Mesendoderm (in vitro differentiated cells): ENCODE measurements around the gene GPR42.

Experiments used
- DNase-seq: peaks from one replicate; pipeline ENCODE4 v3.0.0; 2013
- H2AK5ac ChIP-seq: 2 replicates; pipeline ENCODE4 v1.6.1; 2013; ENCODE audit warnings: low read length, inconsistent platforms
- H2BK120ac ChIP-seq: 2 replicates; pipeline ENCODE4 v1.6.1; 2013; ENCODE audit warnings: low read depth, mild to moderate bottlenecking, low read length, moderate library complexity, mixed read lengths
- H2BK15ac ChIP-seq: replicated peaks from 2 replicates; pipeline ENCODE4 v1.6.1; 2013; ENCODE audit warnings: low read depth, mild to moderate bottlenecking, moderate library complexity
- H2BK5ac ChIP-seq: 2 replicates; pipeline ENCODE4 v1.6.1; 2013; ENCODE audit warnings: low read length, inconsistent platforms
- H3K18ac ChIP-seq: 2 replicates; pipeline ENCODE4 v1.6.1; 2013; ENCODE audit warnings: mild to moderate bottlenecking, low read length, mixed read lengths
- H3K23ac ChIP-seq: one replicate; pipeline ENCODE4 v1.6.1; 2013; ENCODE audit warnings: low read length
- H3K27ac ChIP-seq: 2 replicates; pipeline ENCODE4 v1.5.1; 2013; ENCODE audit warnings: low read depth, mild to moderate bottlenecking, inconsistent platforms, low read length, moderate library complexity
- H3K27me3 ChIP-seq: 2 replicates; pipeline ENCODE4 v1.6.1; 2013; ENCODE audit warnings: low read length, control low read depth, mild to moderate bottlenecking, inconsistent platforms; ENCODE audit not compliant: insufficient read depth, poor library complexity
- H3K36me3 ChIP-seq: 2 replicates; pipeline ENCODE4 v1.6.1; 2013; ENCODE audit warnings: low read length, inconsistent platforms; ENCODE audit not compliant: control insufficient read depth, insufficient read depth
- H3K4ac ChIP-seq: one replicate; pipeline ENCODE4 v1.6.1; 2013; ENCODE audit warnings: low read depth, mild to moderate bottlenecking, low read length, moderate library complexity
- H3K4me1 ChIP-seq: 2 replicates; pipeline ENCODE4 v1.6.1; 2013; ENCODE audit warnings: low read depth, low read length, inconsistent platforms; ENCODE audit not compliant: control insufficient read depth
- H3K4me2 ChIP-seq: 2 replicates; pipeline ENCODE4 v1.6.1; 2013; ENCODE audit warnings: low read length
- H3K4me3 ChIP-seq: 2 replicates; pipeline ENCODE4 v1.5.1; 2013; ENCODE audit warnings: mild to moderate bottlenecking, low read length
- H3K56ac ChIP-seq: one replicate; pipeline ENCODE4 v1.6.1; 2013; ENCODE audit warnings: low read length
- H3K79me1 ChIP-seq: 2 replicates; pipeline ENCODE4 v1.6.1; 2013; ENCODE audit warnings: low read length, inconsistent platforms
- H3K79me2 ChIP-seq: 2 replicates; pipeline ENCODE4 v1.6.1; 2013; ENCODE audit warnings: mild to moderate bottlenecking, low read length; ENCODE audit not compliant: control insufficient read depth, insufficient read depth
- H3K9ac ChIP-seq: 2 replicates; pipeline ENCODE4 v1.6.1; 2013; ENCODE audit warnings: low read length, inconsistent platforms
- H4K5ac ChIP-seq: one replicate; pipeline ENCODE4 v1.6.1; 2013; ENCODE audit warnings: low read length
- H4K8ac ChIP-seq: one replicate; pipeline ENCODE4 v1.6.1; 2013; ENCODE audit warnings: low read depth, mild to moderate bottlenecking, control low read depth, low read length, moderate library complexity
- WGBS: extraction: QIAGEN DNeasy Blood & Tissue Kit; methylation state at CpG from one replicate; pipeline ENCODE4 v1.1.7; 2013; ENCODE audit warnings: low lambda C conversion rate, missing lambda C conversion rate; ENCODE audit not compliant: insufficient coverage; ENCODE audit errors: extremely low coverage; 5-methylcytosine and 5-hydroxymethylcytosine counted together

Gene GPR42

DNA sequence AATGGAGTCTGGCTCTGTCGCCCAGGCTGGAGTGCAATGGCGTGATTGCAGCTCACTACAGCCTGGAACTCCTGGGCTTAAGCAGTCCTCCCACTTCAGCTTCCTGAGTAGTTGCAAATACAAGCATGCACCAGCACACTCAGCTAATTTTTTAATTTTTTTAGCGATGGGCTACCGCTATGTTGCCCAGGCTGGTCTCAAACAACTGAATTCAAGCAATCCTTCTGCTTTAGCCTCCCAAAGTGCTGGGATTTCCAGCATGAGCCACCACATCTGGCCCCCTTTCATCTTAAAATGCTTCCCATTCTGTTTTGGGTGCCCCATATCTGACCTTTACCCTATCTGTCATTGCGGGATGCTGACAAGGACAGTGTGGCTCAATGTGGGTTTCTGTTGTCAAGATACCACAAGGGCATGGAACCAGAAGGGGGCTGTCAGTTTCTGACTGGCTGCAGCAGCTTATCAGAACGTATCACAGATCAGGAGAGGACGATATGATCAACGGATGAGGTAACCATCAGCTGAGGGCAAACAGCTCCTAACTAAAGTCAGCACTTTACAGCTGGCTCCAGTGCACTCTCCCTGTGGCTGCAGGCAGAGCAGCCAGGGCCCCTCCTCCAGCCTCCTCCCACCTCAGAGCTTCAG lies 32.4 kb downstream of the GPR42 start:
- no peaks in the 10 kb centered on the region for H3K27me3 ChIP-seq
- H4K5ac ChIP-seq: no peak overlapping the region
- H3K4me3 ChIP-seq: no peak overlapping the region
- H2BK15ac ChIP-seq: no peak overlapping the region
- H3K4ac ChIP-seq: no peak overlapping the region
- H3K9ac ChIP-seq: no peak overlapping the region
- no peak overlapping the region for H3K18ac ChIP-seq
- H3K27ac ChIP-seq: no peak overlapping the region
- no peak overlapping the region for H4K8ac ChIP-seq
- no peaks in the 10 kb centered on the region for H3K36me3 ChIP-seq
- DNase-seq: peak; percentile 38
- no peak overlapping the region for H3K56ac ChIP-seq
- no peak overlapping the region for H2BK120ac ChIP-seq
- H3K4me2 ChIP-seq: no peak overlapping the region
- no peaks in the 10 kb centered on the region for H3K79me1 ChIP-seq
- no peak overlapping the region for H2BK5ac ChIP-seq
- no peaks in the 10 kb centered on the region for H3K79me2 ChIP-seq
- no peak overlapping the region for H2AK5ac ChIP-seq
- no CpG with 5 or more reads among the region's 8 CpGs for WGBS
- no peak overlapping the region for H3K23ac ChIP-seq
- H3K4me1 ChIP-seq: no peaks in the 10 kb centered on the region

DNA sequence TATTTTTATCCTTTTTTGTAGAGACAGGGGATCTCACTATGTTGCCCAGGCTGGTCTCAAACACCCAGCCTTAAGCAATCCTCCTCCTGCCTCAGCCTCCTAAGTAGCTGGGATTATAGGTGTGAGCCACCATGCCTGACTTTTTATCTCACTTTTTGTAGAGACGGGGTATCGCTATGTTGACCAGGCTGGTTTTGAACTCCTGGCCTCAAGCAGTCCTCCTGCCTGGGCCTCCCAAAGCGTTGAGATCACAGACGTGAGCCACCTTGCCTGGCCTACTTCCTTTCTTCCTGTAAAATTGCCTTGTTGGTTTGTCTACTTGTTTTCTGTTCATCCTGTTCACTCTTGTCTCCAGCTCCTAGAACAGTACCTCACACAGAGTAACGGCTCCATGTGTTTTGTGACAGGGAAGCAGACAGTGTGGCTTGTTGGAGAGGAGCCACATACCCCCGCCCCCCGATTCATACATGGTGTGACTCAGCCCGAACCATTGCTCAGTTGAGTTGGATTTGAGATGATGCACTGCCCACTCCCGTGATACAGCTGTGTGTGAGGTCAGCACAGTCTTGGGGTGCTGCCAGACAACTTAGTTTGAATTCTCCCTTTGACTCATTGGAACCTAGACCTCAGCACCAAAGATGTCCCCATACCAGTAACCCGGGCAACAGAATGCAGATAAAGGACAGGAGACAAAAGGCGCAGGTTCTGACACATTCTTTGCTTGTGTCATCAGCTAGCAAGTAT lies 34.2 kb downstream of the GPR42 start:
- Histone ChIP-seq H3K4me1 (no peaks in the 10 kb centered on the region), H4K5ac (no peak overlapping the region), H3K18ac (no peak overlapping the region), H3K36me3 (no peaks in the 10 kb centered on the region), H3K4me3 (no peak overlapping the region), H2BK5ac (no peak overlapping the region), H3K4me2 (no peak overlapping the region), H3K27ac (no peak overlapping the region), H3K23ac (no peak overlapping the region), H3K27me3 (no peaks in the 10 kb centered on the region), H4K8ac (no peak overlapping the region), H2BK15ac (no peak overlapping the region), H3K79me1 (no peaks in the 10 kb centered on the region), H2AK5ac (no peak overlapping the region), H2BK120ac (no peak overlapping the region), H3K4ac (no peak overlapping the region), H3K79me2 (no peaks in the 10 kb centered on the region), H3K9ac (no peak overlapping the region), H3K56ac (no peak overlapping the region)
- WGBS: no CpG with 5 or more reads among the region's 11 CpGs
- peak; percentile 97 for DNase-seq

DNA sequence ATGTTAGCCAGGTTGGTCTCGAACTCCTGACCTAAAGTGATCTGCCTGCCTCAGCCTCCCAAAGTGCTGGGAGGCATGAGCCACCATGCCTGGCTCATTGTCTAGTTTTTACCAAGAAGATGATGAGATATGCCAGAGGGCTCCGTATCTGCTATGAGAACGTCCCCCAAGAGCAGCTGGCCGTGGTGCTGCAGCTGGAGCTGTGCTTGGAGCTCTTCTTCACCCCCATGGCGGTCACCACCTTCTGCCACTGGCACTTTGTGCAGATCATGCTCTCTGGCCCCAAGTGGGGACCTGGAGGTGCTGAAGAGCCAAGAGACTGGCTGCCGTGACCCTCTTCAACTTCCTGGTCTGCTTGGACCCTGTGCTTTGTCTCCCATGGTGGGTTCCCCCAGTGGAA lies 36.8 kb downstream of the GPR42 start:
- no peaks in the 10 kb centered on the region for H3K4me1 ChIP-seq
- no peak overlapping the region for H2BK5ac ChIP-seq
- H3K27ac ChIP-seq: no peak overlapping the region
- H3K4ac ChIP-seq: no peak overlapping the region
- H3K9ac ChIP-seq: no peak overlapping the region
- H3K36me3 ChIP-seq: no peaks in the 10 kb centered on the region
- no peaks in the 10 kb centered on the region for H3K79me2 ChIP-seq
- no peak overlapping the region for H3K18ac ChIP-seq
- WGBS: no CpG with 5 or more reads among the region's 6 CpGs
- no peak for DNase-seq
- H3K27me3 ChIP-seq: no peaks in the 10 kb centered on the region
- H2AK5ac ChIP-seq: no peak overlapping the region
- H2BK15ac ChIP-seq: no peak overlapping the region
- H2BK120ac ChIP-seq: no peak overlapping the region
- H3K4me2 ChIP-seq: no peak overlapping the region
- no peaks in the 10 kb centered on the region for H3K79me1 ChIP-seq
- H3K4me3 ChIP-seq: no peak overlapping the region
- H3K23ac ChIP-seq: no peak overlapping the region
- no peak overlapping the region for H3K56ac ChIP-seq
- no peak overlapping the region for H4K5ac ChIP-seq
- no peak overlapping the region for H4K8ac ChIP-seq

DNA sequence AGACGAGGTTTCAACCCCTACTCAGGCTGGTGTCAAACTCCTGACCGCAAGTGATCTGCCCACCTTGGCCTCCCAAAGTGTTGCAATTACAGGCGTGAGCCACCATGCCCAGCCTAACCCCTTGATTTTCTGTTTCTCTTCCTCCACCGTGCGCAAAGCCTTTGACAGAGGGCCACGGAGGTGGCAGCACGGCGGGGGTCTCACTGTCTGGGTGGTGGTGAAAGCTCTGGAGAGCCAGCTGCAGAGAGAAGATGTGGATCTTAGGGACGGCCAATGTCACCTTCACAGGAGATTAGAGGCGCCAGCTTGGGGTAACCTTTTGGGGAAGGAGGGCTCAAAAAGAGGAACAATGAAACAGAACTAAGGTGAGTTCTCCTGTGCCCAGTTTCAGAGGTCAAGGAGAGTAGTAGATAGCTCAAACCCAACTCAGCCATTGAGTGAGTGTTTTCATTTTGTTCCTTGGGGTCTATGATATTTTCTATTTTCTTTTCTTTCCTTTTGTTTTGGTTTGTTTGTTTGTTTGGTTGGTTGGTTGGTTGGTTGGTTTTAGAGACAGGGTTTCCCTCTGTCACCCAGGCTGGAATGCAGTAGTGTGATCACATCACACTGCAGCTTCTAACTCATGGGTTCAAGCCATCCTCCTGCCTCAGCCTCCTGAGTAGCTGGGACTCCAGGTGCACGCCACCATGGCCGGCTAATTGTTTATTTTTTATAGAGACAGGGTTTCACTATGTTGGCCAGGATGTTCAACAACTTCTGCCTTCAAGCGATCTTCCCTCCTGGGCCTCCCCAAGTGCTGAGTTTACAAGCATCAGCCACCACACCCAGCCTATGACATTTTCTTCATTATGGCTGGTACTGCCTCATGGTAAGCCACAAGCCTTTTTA lies 37.7 kb downstream of the GPR42 start:
- H3K27me3 ChIP-seq: no peaks in the 10 kb centered on the region
- no peak overlapping the region for H2BK15ac ChIP-seq
- no peak overlapping the region for H3K9ac ChIP-seq
- H2AK5ac ChIP-seq: no peak overlapping the region
- DNase-seq: no peak
- no peaks in the 10 kb centered on the region for H3K36me3 ChIP-seq
- H3K4me1 ChIP-seq: no peaks in the 10 kb centered on the region
- no peak overlapping the region for H2BK120ac ChIP-seq
- H3K27ac ChIP-seq: no peak overlapping the region
- no peak overlapping the region for H3K23ac ChIP-seq
- H3K56ac ChIP-seq: no peak overlapping the region
- H3K4me2 ChIP-seq: no peak overlapping the region
- no peak overlapping the region for H4K5ac ChIP-seq
- no peak overlapping the region for H3K4me3 ChIP-seq
- no peak overlapping the region for H4K8ac ChIP-seq
- no peak overlapping the region for H3K18ac ChIP-seq
- H3K79me2 ChIP-seq: no peaks in the 10 kb centered on the region
- no peak overlapping the region for H3K4ac ChIP-seq
- H3K79me1 ChIP-seq: no peaks in the 10 kb centered on the region
- H2BK5ac ChIP-seq: no peak overlapping the region
- WGBS: no CpG with 5 or more reads among the region's 13 CpGs

DNA sequence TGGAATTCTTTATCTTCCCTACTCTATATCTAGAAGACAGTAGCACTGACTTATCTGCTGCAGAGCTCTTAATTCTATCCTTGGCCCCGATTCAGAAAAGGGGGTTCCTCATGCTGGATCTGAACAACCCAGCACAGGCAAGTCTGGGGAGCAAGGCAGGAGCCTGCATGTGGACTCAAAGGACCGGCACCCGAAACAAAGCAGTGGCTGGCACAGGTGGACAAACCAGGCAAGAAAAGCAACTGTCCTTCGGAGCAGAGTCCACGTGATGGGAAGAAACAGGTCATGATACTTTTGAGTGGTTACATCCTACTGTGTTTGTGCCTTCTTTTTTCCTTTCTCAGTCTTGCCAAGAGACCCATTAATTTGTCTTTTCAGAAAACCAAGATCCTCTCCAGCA lies 38.3 kb downstream of the GPR42 start:
- no peaks in the 10 kb centered on the region for H3K27me3 ChIP-seq
- H2BK120ac ChIP-seq: no peak overlapping the region
- H3K18ac ChIP-seq: no peak overlapping the region
- no peak overlapping the region for H2BK15ac ChIP-seq
- H3K9ac ChIP-seq: no peak overlapping the region
- no peaks in the 10 kb centered on the region for H3K79me1 ChIP-seq
- no peak overlapping the region for H2BK5ac ChIP-seq
- H3K4me2 ChIP-seq: no peak overlapping the region
- no peak for DNase-seq
- no peak overlapping the region for H3K4me3 ChIP-seq
- no peak overlapping the region for H4K5ac ChIP-seq
- no peak overlapping the region for H2AK5ac ChIP-seq
- H3K79me2 ChIP-seq: no peaks in the 10 kb centered on the region
- no peak overlapping the region for H4K8ac ChIP-seq
- WGBS: no CpG with 5 or more reads among the region's 5 CpGs
- H3K36me3 ChIP-seq: no peaks in the 10 kb centered on the region
- H3K27ac ChIP-seq: no peak overlapping the region
- no peaks in the 10 kb centered on the region for H3K4me1 ChIP-seq
- no peak overlapping the region for H3K56ac ChIP-seq
- no peak overlapping the region for H3K23ac ChIP-seq
- no peak overlapping the region for H3K4ac ChIP-seq
